Fibroblast of the aortic adventitia (primary cell): ENCODE measurements around the gene CDH12. TPM values are rescaled to one million over a fixed set of nuclear protein-coding genes. Genes with fewer than 3 reads are reported as not detected.

Experiments used
- DNase-seq: peaks from one replicate; pipeline ENCODE4 v3.0.0-alpha.2; 2010; ENCODE audit warnings: low read depth
- H3K4me3 ChIP-seq: 2 replicates; pipeline ENCODE4 v1.5.1; 2011; ENCODE audit warnings: low read depth, mild to moderate bottlenecking, control low read depth, low read length, moderate library complexity
- CTCF ChIP-seq: IDR thresholded peaks from 2 replicates; pipeline ENCODE4 v1.5.1; 2011; ENCODE audit warnings: mild to moderate bottlenecking, low read length, control low read depth, inconsistent platforms; ENCODE audit not compliant: insufficient read depth
- total RNA-seq: library from RNA; depleted of rRNA; stranded (reverse); fragments of >200 nt; gene quantifications from 2 replicates; pipeline ENCODE4 v1.2.3, GENCODE V29; 2012; ENCODE audit warnings: low replicate concordance

CDH12 gene
- total RNA-seq, 1 donor, result 0.09 TPM

DNA sequence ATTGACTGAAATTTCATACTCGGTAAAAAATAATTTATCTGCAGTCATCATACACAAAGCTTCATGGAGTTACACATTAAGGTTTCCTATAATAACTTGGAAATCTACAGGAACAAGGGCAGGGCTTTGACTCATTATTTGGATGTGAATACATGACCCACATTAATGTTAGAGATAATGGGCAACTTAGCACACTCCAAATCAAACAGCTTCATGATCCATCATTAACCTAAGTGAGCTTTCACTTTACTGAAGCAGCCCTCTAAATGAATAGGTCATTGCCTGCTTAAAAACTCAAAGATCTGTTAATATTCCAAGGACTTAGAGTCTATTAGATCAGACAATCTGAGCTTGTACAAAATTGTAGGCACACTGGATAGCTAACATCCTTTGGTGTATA lies 9.0 kb downstream of the CDH12 start:
- TF ChIP-seq CTCF, result no peak
- no peak for DNase-seq
- no peak overlapping the region for H3K4me3 ChIP-seq

DNA sequence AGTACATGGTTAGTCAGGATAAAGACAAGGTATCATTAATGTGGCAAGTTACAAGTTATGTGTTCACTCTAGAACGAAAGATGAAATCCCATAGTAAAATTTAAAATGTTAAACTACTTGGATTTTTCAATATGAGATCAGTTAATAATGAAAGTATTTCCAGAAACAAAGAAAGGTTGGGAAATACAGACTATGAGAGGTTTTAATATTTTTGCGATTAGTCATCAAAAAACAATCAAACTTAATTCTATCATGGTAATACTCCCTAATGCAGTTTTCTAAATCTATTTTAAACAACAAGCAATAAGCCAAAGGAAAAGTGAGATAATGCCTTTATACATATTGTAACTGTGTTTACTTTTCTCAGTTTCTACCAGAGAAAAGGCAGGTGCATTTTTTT lies 10.6 kb downstream of the CDH12 start:
- H3K4me3 ChIP-seq, result no peak overlapping the region
- TF ChIP-seq CTCF, result no peak
- no peak for DNase-seq

GRCh38 chr5:22837803-22838202 lies 15.3 kb downstream of the CDH12 start:
- TF ChIP-seq CTCF, result no peak
- H3K4me3 ChIP-seq, result no peak overlapping the region
- no peak for DNase-seq

GRCh38 chr5:22835686-22836085 lies 17.5 kb downstream of the CDH12 start:
- TF ChIP-seq CTCF, result no peak
- DNase-seq, result no peak
- no peak overlapping the region for H3K4me3 ChIP-seq

- TF ChIP-seq CTCF, result no peak
- no peak for DNase-seq
- H3K4me3 ChIP-seq, result no peak overlapping the region
Observed at GRCh38 chr5:22793463-22793862, 59.7 kb downstream of the CDH12 start.

- no peak for TF ChIP-seq CTCF
- H3K4me3 ChIP-seq, result no peak overlapping the region
- no peak for DNase-seq
Observed at GRCh38 chr5:22787807-22788206, 65.3 kb downstream of the CDH12 start.

DNA sequence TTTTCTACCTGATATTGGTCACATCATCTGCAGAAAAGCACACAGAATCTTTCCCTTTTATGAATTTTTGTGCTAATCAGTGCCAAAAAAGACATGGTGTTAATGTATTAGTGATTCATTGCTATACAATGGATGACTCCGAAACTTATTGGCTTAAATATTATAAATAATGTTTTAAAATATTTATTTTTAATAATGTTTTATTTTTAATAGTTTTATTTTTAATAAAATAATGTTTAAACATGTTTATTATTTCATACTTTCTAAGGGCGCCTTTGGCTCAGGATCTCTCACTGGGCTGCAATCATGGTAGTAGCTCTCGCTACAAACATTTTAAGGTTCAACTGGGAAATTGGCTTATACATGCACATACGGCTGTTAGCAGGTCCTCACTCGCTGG lies 65.7 kb downstream of the CDH12 start:
- no peak for DNase-seq
- TF ChIP-seq CTCF, result no peak
- no peak overlapping the region for H3K4me3 ChIP-seq
